SHP77 treated with DMSO at 0.1 percent for 48 hours (cell line): ENCODE data around the gene ZDHHC24.

ENCODE experiments used
- DNase-seq: peaks from one replicate; lab custom pipeline; 2025; lab: John Stamatoyannopoulos, UW

The ZDHHC24 gene

GRCh38 chr11:66564984-66565383 is 19.1 kb upstream of the ZDHHC24 start:
- no peak for DNase-seq

GRCh38 chr11:66564538-66564937 is 18.7 kb upstream of the ZDHHC24 start:
- DNase-seq: no peak

- DNase-seq: no peak
These were observed 18.0 kb upstream of the ZDHHC24 start for GRCh38 chr11:66563832-66564231.

GRCh38 chr11:66562907-66563583 is 17.2 kb upstream of the ZDHHC24 start:
- no peak for DNase-seq

GRCh38 chr11:66562275-66562674 is 16.4 kb upstream of the ZDHHC24 start:
- DNase-seq: no peak

- DNase-seq: no peak
These were observed 16.1 kb upstream of the ZDHHC24 start for GRCh38 chr11:66561975-66562248.

- peak; percentile 37 for DNase-seq
These were observed 15.5 kb upstream of the ZDHHC24 start for GRCh38 chr11:66561178-66561974.

GRCh38 chr11:66559866-66560676 is 14.2 kb upstream of the ZDHHC24 start:
- no peak for DNase-seq

- no peak for DNase-seq
These were observed 13.5 kb upstream of the ZDHHC24 start for GRCh38 chr11:66559142-66559865.

GRCh38 chr11:66557733-66558326 is 12.0 kb upstream of the ZDHHC24 start:
- DNase-seq: no peak

- DNase-seq: peak; percentile 68
These were observed 10.2 kb upstream of the ZDHHC24 start for GRCh38 chr11:66556086-66556485.

- no peak for DNase-seq
These were observed 9.6 kb upstream of the ZDHHC24 start for GRCh38 chr11:66555416-66555815.

- DNase-seq: no peak
These were observed 8.8 kb upstream of the ZDHHC24 start for GRCh38 chr11:66554602-66555001.

GRCh38 chr11:66550887-66551286 is 5.0 kb upstream of the ZDHHC24 start:
- DNase-seq: no peak

- no peak for DNase-seq
These were observed 3.8 kb upstream of the ZDHHC24 start for GRCh38 chr11:66549696-66550095.

GRCh38 chr11:66548774-66549630 is 3.2 kb upstream of the ZDHHC24 start:
- no peak for DNase-seq

GRCh38 chr11:66548041-66548440 is 2.2 kb upstream of the ZDHHC24 start:
- no peak for DNase-seq

GRCh38 chr11:66547662-66548009 is 1.8 kb upstream of the ZDHHC24 start:
- no peak for DNase-seq

GRCh38 chr11:66546966-66547661 is 1.3 kb upstream of the ZDHHC24 start:
- DNase-seq: no peak

GRCh38 chr11:66546368-66546965 is 619 bp upstream of the ZDHHC24 start, which contains the start of gene ACTN3:
Gene ACTN3, plus strand, starts transcription at chr11:66546903. Its CDS starts 35 bp downstream, at chr11:66546938.
- no peak for DNase-seq
